ENCODE results near the gene VEZF1.
A peak's percentile ranks its signal among the peaks of the same experiment; 100 is the strongest.
"Not testable (repeated sequence)": the region's sequence is repeated elsewhere in the genome, so short reads cannot be mapped to it uniquely, and the experiment has no call there.

The VEZF1 gene

DNA sequence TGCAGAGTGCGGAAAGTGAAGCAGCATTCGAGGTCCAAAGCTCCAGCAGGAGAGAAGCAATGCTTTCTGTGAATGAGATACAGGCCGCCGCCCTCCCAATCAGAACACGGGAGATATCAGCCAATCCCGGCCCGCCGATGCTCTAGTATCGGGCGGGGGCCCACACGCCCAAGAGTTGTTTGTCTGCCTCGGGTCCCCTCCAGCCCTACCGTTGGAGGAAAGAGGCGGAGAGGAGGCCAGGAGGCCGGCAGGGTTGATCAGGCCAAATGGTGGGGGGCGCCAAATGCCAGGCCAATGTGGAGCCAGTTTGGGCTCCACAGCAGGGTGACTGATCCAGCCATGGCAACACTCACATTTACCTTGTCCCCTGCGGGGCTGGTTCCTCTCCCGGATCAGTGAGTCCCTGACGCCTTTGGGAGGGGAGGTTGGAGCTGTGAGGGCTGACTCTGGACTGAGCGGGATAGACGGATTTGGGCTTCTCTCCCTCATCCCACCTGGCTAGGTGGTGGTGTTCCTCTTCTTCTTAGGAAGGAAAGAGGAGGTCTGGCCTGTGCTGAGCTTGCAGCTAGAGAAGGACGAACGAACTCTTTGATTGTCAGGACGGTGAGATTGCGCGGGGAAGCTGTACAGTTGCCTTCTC is 22.4 kb downstream of the VEZF1 start:
- no peak for TF ChIP-seq CTCF (IDR thresholded peaks at IDR 0.05; ENCODE audit: poor library complexity, severe bottlenecking)
- Histone ChIP-seq H3K27me3 (ENCODE audit: insufficient read depth, poor library complexity, severe bottlenecking) (no peaks in the 10 kb centered on the region), H3K36me3 (ENCODE audit: low read depth) (no peaks in the 10 kb centered on the region), H3K9me3 (ENCODE audit: severe bottlenecking) (no peaks in the 10 kb centered on the region), H3K27ac (ENCODE audit: poor library complexity, severe bottlenecking) (no peak overlapping the region), H3K4me3 (ENCODE audit: severe bottlenecking) (no peak overlapping the region), H3K4me1 (ENCODE audit: insufficient read depth, poor library complexity, severe bottlenecking) (no peaks in the 10 kb centered on the region)
- ATAC-seq (ENCODE audit: low read depth) (no peak), DNase-seq (ENCODE audit: low spot score) (no peak)

- H3K9me3 ChIP-seq (ENCODE audit: severe bottlenecking) = no peaks in the 10 kb centered on the region
- TF ChIP-seq CTCF (IDR thresholded peaks at IDR 0.05; ENCODE audit: poor library complexity, severe bottlenecking) = no peak
- H3K4me3 ChIP-seq (ENCODE audit: severe bottlenecking) = no peak overlapping the region
- H3K4me1 ChIP-seq (ENCODE audit: insufficient read depth, poor library complexity, severe bottlenecking) = no peaks in the 10 kb centered on the region
- no peaks in the 10 kb centered on the region for H3K27me3 ChIP-seq (ENCODE audit: insufficient read depth, poor library complexity, severe bottlenecking)
- H3K36me3 ChIP-seq (ENCODE audit: low read depth) = no peaks in the 10 kb centered on the region
- DNase-seq (ENCODE audit: low spot score) (no peak), ATAC-seq (ENCODE audit: low read depth) (no peak)
- no peak overlapping the region for H3K27ac ChIP-seq (ENCODE audit: poor library complexity, severe bottlenecking)
These were observed 24.9 kb downstream of the VEZF1 start for GRCh38 chr17:57963149-57963511.

DNA sequence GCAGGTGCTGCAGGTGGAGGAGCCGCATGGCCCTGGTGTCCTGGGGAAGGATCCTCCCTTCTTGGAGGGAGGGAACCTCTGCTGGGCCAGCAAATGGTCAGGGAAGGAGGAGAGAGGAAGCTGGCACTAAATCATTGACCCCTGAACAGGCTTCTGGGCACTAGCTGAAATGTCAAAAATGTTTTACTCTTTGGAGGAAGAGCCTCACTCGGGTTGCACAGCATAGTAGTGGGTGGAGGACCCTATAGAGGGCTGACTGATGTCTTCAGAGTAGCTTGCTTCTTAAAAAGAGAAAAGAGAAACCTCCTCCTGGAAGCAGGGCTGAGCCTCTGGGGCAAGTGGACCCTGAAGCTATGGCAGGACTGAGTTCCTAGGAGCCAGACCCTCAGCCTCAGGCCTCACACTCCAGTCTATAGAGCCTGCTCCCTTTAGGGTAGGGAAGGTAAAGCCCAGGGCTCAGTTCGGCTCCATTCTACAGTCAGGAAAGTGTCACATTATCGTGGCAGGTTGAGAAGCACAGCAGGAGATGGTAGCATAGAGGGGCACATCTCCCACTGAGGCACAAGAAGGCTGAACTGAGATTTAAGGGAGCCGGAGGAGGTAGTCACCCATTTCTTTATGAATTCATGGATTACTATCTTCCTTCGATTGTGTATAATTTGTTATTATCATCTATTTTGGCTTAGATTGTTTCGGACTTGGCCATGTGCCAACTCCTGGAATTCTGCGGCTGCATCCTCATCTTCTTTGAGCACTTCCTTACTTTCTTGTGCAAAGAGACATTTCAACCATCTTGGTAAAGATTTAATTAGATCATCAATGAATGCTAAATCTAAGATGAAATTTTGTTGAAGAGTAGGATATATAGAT is 25.5 kb downstream of the VEZF1 start:
- no peaks in the 10 kb centered on the region for H3K9me3 ChIP-seq (ENCODE audit: severe bottlenecking)
- DNase-seq (ENCODE audit: low spot score) (no peak), ATAC-seq (ENCODE audit: low read depth) (no peak)
- no peak overlapping the region for H3K4me3 ChIP-seq (ENCODE audit: severe bottlenecking)
- H3K4me1 ChIP-seq (ENCODE audit: insufficient read depth, poor library complexity, severe bottlenecking) = no peaks in the 10 kb centered on the region
- TF ChIP-seq CTCF (IDR thresholded peaks at IDR 0.05; ENCODE audit: poor library complexity, severe bottlenecking) = no peak
- H3K27ac ChIP-seq (ENCODE audit: poor library complexity, severe bottlenecking) = no peak overlapping the region
- H3K36me3 ChIP-seq (ENCODE audit: low read depth) = no peaks in the 10 kb centered on the region
- no peaks in the 10 kb centered on the region for H3K27me3 ChIP-seq (ENCODE audit: insufficient read depth, poor library complexity, severe bottlenecking)

- H3K36me3 ChIP-seq (ENCODE audit: low read depth) = no peaks in the 10 kb centered on the region
- TF ChIP-seq CTCF (IDR thresholded peaks at IDR 0.05; ENCODE audit: poor library complexity, severe bottlenecking) = no peak
- H3K27ac ChIP-seq (ENCODE audit: poor library complexity, severe bottlenecking) = no peak overlapping the region
- no peak overlapping the region for H3K4me3 ChIP-seq (ENCODE audit: severe bottlenecking)
- H3K9me3 ChIP-seq (ENCODE audit: severe bottlenecking) = no peaks in the 10 kb centered on the region
- ATAC-seq (ENCODE audit: low read depth) (no peak), DNase-seq (ENCODE audit: low spot score) (no peak)
- H3K27me3 ChIP-seq (ENCODE audit: insufficient read depth, poor library complexity, severe bottlenecking) = no peaks in the 10 kb centered on the region
- no peaks in the 10 kb centered on the region for H3K4me1 ChIP-seq (ENCODE audit: insufficient read depth, poor library complexity, severe bottlenecking)
These were observed 28.1 kb downstream of the VEZF1 start for GRCh38 chr17:57959929-57960328.

DNA sequence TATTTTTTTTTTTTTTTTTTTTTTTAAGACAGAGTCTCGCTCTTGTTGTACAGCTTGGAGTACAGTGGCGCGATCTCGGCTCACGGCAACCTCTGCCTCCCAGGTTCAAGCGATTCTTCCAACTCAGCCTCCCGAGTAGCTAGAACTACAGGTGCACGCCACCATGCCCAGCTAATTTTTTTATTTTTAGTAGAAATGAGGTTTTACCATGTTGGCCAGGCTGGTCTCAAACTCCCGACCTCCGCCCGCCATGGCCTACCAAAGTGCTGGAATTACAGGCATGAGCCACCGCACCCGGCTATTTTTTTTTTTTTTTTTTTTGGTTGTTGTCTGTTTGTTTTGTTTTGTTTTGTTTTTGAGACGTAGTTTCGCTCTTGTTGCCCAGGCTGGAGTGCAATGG is 29.7 kb downstream of the VEZF1 start:
- not testable (repeated sequence) for H3K27me3 ChIP-seq (ENCODE audit: insufficient read depth, poor library complexity, severe bottlenecking); H3K9me3 ChIP-seq (ENCODE audit: severe bottlenecking); ATAC-seq (ENCODE audit: low read depth); H3K27ac ChIP-seq (ENCODE audit: poor library complexity, severe bottlenecking); H3K4me1 ChIP-seq (ENCODE audit: insufficient read depth, poor library complexity, severe bottlenecking); H3K36me3 ChIP-seq (ENCODE audit: low read depth); H3K4me3 ChIP-seq (ENCODE audit: severe bottlenecking)
- peak; percentile 14 for DNase-seq (ENCODE audit: low spot score)
